Measurements from ENCODE around the gene COL4A5. TPM values are rescaled to one million over a fixed set of nuclear protein-coding genes. Genes with fewer than 3 reads are reported as not detected.

The COL4A5 gene
- polyA plus RNA-seq, 2 donors, result 8.4 to 12.4 TPM

DNA sequence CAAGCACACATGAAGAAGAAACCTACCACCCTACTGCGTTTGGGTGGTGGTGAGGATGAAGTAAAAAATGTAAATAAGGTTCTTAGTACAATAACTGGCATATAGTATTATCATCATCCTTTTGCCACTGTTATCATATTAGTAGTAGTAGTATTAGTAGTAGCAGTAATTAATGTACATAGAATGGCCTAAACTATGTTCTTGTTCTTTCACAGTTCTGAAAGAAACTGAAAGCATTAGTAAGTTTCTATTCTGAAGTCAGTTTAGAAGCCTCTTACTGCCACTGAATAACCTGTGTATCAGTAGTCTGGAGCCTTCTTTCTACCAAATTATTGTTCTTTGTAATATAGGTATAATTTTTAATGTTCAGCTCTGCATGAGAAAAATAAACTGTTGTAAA is 22.4 kb upstream of the COL4A5 start:
- Histone ChIP-seq H3K27ac (ENCODE audit: low read depth in 2 of 2, low read length in 1 of 2) (no peak overlapping the region), H3K9me3 (ENCODE audit: control insufficient read depth in 2 of 2, insufficient read depth in 1 of 2, low read depth in 1 of 2, low read length in 1 of 2) (no peaks in the 10 kb centered on the region), H3K36me3 (ENCODE audit: control insufficient read depth in 2 of 2, insufficient read depth in 2 of 2, low read length in 1 of 2) (no peaks in the 10 kb centered on the region), H3K27me3 (ENCODE audit: control insufficient read depth in 1 of 2, insufficient read depth in 2 of 2, low read length in 2 of 2) (peaks cover 0 to 2% of the 10 kb centered on the region in 2 donors), H3K4me3 (ENCODE audit: low read depth in 1 of 2, low read length in 2 of 2) (no peak overlapping the region), H3K4me1 (ENCODE audit: control insufficient read depth in 2 of 2, insufficient read depth in 2 of 2, low read length in 1 of 2) (no peaks in the 10 kb centered on the region)
- WGBS, 2 donors, result 33 to 74% methylated on average over 1 of the region's 1 CpG

DNA sequence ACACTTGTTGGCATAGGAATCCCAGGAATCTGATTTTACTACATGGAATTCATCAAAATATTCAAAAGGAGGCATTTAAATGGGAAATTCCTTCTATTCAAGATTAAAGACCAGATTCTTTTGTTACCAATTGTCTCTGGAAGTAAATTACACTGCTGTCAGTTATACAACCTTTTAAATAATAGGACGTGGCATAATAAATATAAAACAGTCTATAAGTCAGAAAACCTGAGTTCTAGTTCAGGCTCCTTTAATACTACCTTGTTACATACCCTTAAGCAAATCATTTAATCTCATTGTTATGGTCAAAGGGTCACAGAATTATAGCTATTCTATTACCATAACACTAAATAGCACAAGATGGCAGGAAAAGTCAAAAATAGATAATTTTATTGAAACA is 20.2 kb upstream of the COL4A5 start:
- Histone ChIP-seq H3K4me1 (ENCODE audit: control insufficient read depth in 2 of 2, insufficient read depth in 2 of 2, low read length in 1 of 2) (no peaks in the 10 kb centered on the region), H3K27ac (ENCODE audit: low read depth in 2 of 2, low read length in 1 of 2) (no peak overlapping the region), H3K9me3 (ENCODE audit: control insufficient read depth in 2 of 2, insufficient read depth in 1 of 2, low read depth in 1 of 2, low read length in 1 of 2) (no peaks in the 10 kb centered on the region), H3K36me3 (ENCODE audit: control insufficient read depth in 2 of 2, insufficient read depth in 2 of 2, low read length in 1 of 2) (no peaks in the 10 kb centered on the region), H3K4me3 (ENCODE audit: low read depth in 1 of 2, low read length in 2 of 2) (no peak overlapping the region), H3K27me3 (ENCODE audit: control insufficient read depth in 1 of 2, insufficient read depth in 2 of 2, low read length in 2 of 2) (peaks cover 0 to 2% of the 10 kb centered on the region in 2 donors)
- WGBS, 2 donors, result 38 to 77% methylated on average over 1 of the region's 1 CpG

DNA sequence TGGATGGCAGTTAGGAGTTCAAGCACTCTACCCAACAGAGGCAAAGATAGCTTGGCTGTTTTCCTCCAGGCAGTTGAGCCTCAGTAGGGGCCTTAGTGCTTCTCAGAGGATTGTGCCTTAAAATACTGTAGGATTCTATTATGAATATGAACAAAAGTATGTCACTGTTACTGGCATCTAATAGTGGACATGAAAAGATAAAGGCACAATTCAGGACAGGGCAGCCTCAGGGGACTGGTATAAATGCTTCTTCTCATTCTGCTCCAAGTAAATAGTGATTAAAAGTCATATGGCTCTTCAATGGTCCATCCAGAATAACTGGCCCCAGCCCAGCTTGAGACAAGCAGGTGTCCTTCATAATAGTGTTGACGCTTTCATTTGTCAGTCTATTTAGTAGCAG is 19.2 kb upstream of the COL4A5 start:
- Histone ChIP-seq H3K27me3 (ENCODE audit: control insufficient read depth in 1 of 2, insufficient read depth in 2 of 2, low read length in 2 of 2) (peaks cover 0 to 2% of the 10 kb centered on the region in 2 donors), H3K4me3 (ENCODE audit: low read depth in 1 of 2, low read length in 2 of 2) (no peak overlapping the region), H3K9me3 (ENCODE audit: control insufficient read depth in 2 of 2, insufficient read depth in 1 of 2, low read depth in 1 of 2, low read length in 1 of 2) (no peaks in the 10 kb centered on the region), H3K4me1 (ENCODE audit: control insufficient read depth in 2 of 2, insufficient read depth in 2 of 2, low read length in 1 of 2) (no peaks in the 10 kb centered on the region), H3K36me3 (ENCODE audit: control insufficient read depth in 2 of 2, insufficient read depth in 2 of 2, low read length in 1 of 2) (no peaks in the 10 kb centered on the region), H3K27ac (ENCODE audit: low read depth in 2 of 2, low read length in 1 of 2) (no peak overlapping the region)
- WGBS, 2 donors, result 85 to 88% methylated on average over 1 of the region's 1 CpG

DNA sequence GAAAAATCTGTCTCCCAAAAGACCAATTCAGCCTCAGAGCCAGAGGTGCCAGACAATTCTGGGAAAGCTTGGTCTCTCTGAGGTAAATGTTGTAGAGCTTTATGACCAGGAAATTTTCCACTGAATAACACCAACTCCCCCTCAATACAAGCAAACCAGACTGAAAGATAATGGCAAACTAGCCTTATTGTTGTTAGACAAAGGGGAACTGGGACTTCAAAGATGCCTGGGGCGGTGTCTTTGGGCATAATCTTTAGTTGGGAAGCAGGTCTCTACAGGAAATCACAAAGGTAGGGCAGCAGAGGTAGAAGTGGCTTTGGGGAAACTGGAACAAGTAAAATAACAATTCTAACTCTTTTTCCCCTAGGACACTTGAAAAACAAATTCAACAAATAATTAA is 13.4 kb upstream of the COL4A5 start:
- Histone ChIP-seq H3K4me1 (ENCODE audit: control insufficient read depth in 2 of 2, insufficient read depth in 2 of 2, low read length in 1 of 2) (no peaks in the 10 kb centered on the region), H3K27me3 (ENCODE audit: control insufficient read depth in 1 of 2, insufficient read depth in 2 of 2, low read length in 2 of 2) (no peaks in the 10 kb centered on the region), H3K36me3 (ENCODE audit: control insufficient read depth in 2 of 2, insufficient read depth in 2 of 2, low read length in 1 of 2) (no peaks in the 10 kb centered on the region), H3K27ac (ENCODE audit: low read depth in 2 of 2, low read length in 1 of 2) (no peak overlapping the region), H3K4me3 (ENCODE audit: low read depth in 1 of 2, low read length in 2 of 2) (no peak overlapping the region), H3K9me3 (ENCODE audit: control insufficient read depth in 2 of 2, insufficient read depth in 1 of 2, low read depth in 1 of 2, low read length in 1 of 2) (no peaks in the 10 kb centered on the region)
- WGBS, 2 donors, result 35 to 59% methylated on average over 1 of the region's 1 CpG

DNA sequence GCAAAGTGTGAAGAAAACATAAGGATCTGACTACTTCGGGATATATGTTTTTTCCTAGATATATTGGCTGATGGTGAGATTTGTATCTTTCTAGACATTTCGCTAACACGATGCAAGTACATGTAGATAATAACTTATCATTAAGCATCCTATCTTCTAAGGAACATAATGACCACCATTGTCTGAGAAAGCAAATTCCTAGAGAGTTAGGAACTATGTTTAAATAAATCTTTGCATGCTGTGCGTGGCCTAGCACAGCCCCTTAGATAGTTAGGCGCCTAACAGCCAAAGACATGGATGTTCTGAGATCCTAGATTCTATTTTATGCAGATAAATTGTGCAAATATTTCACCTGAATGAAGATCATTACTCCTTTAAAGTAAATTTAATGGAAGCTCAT is 4.4 kb upstream of the COL4A5 start:
- no peak overlapping the region for H3K4me3 ChIP-seq (ENCODE audit: low read depth in 1 of 2, low read length in 2 of 2)
- WGBS, 2 donors, result 73 to 86% methylated on average over 5 of the region's 5 CpGs

DNA sequence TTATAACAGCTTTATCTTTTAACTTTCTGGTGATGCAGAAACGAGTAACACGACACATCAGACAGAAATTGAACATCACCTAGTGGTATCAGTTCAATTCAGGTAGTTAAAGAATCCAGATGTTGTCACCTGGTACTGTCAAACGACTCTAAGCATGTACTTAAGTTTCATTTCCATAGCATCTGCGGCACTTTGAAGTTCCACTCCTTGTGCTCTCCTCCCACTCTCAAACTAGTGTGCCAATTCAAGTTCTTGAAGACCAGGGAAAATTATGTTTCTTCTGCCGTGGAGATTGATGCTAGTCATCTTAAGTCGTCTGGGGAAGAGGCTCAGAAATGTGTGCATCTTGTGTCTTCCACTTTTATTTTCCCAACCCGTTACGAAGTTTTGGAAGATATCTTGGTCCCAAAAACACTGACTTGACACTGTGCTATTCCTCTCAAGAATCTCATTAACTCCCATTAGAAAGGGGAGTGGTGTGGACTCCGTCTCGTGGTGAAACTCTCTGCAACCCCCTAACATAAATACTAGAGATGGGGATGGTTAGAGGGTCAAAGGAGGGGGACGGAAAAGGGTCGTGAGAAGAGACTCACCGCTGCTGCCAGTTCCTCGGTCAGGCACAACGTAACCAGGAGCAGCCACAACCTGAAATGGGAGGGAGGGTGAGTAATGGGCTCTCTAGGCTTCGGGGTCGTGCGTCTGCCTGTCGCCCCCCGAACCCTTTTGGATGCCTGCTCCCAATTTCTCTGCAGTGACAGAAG is 2.1 kb upstream of the COL4A5 start:
- Histone ChIP-seq H3K36me3 (ENCODE audit: control insufficient read depth in 2 of 2, insufficient read depth in 2 of 2, low read length in 1 of 2) (no peaks in the 10 kb centered on the region), H3K4me1 (ENCODE audit: control insufficient read depth in 2 of 2, insufficient read depth in 2 of 2, low read length in 1 of 2) (no peaks in the 10 kb centered on the region), H3K4me3 (ENCODE audit: low read depth in 1 of 2, low read length in 2 of 2) (peak overlapping the region; percentile 21 to 38), H3K9me3 (ENCODE audit: control insufficient read depth in 2 of 2, insufficient read depth in 1 of 2, low read depth in 1 of 2, low read length in 1 of 2) (no peaks in the 10 kb centered on the region), H3K27ac (ENCODE audit: low read depth in 2 of 2, low read length in 1 of 2) (peak overlapping the region in 1 of 2 donors; percentile 40), H3K27me3 (ENCODE audit: control insufficient read depth in 1 of 2, insufficient read depth in 2 of 2, low read length in 2 of 2) (peaks cover 0 to 2% of the 10 kb centered on the region in 2 donors)
- WGBS, 2 donors, result 10 to 21% methylated on average over 20 of the region's 20 CpGs

More for the DNA sequence above, 4.4 kb upstream of the COL4A5 start:
- H3K9me3 ChIP-seq (ENCODE audit: control insufficient read depth in 2 of 2, insufficient read depth in 1 of 2, low read depth in 1 of 2, low read length in 1 of 2), result no peaks in the 10 kb centered on the region
- H3K4me1 ChIP-seq (ENCODE audit: control insufficient read depth in 2 of 2, insufficient read depth in 2 of 2, low read length in 1 of 2), result no peaks in the 10 kb centered on the region
- peaks cover 0 to 2% of the 10 kb centered on the region in 2 donors for H3K27me3 ChIP-seq (ENCODE audit: control insufficient read depth in 1 of 2, insufficient read depth in 2 of 2, low read length in 2 of 2)
- H3K27ac ChIP-seq (ENCODE audit: low read depth in 2 of 2, low read length in 1 of 2), result no peak overlapping the region
- H3K36me3 ChIP-seq (ENCODE audit: control insufficient read depth in 2 of 2, insufficient read depth in 2 of 2, low read length in 1 of 2), result no peaks in the 10 kb centered on the region

DNA sequence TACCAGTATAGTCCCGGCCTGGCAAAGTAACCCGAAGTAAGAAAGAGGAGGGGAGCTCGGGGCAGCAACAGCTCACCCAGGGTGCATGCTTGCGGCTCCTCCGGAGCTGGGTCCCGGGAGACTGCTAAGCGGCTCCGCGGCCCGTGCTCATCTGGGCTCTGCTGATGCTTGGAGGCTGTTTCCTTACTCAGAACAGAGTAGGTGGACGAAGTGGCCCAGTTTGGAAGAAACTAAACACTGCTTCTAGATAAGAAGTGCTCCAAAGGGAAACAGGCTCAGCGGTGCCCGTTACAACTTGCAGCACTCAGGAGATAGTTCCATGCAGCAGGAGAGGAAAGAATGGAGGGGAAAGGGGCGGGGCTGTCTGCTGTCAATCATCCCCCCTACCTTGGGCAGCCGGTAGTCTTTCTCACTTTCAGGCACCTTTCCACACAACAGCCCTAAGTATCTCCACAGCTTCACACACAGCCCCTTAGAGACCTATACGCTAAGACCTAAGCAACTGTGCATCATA is 1.5 kb upstream of the COL4A5 start, which contains the start of gene COL4A6:
Gene COL4A6 (minus strand): TSS at position 313 of the 514 bp plus-strand sequence. CDS start 226 bp downstream, at position 87.
- no peaks in the 10 kb centered on the region for H3K9me3 ChIP-seq (ENCODE audit: control insufficient read depth in 2 of 2, insufficient read depth in 1 of 2, low read depth in 1 of 2, low read length in 1 of 2)
- peaks cover 0 to 2% of the 10 kb centered on the region in 2 donors for H3K27me3 ChIP-seq (ENCODE audit: control insufficient read depth in 1 of 2, insufficient read depth in 2 of 2, low read length in 2 of 2)
- H3K27ac ChIP-seq (ENCODE audit: low read depth in 2 of 2, low read length in 1 of 2), result peak within 1 kb of the TSS in 1 of 2 donors; percentile 40
- peak within 1 kb of the TSS; percentile 38 to 58 for H3K4me3 ChIP-seq (ENCODE audit: low read depth in 1 of 2, low read length in 2 of 2)
- H3K36me3 ChIP-seq (ENCODE audit: control insufficient read depth in 2 of 2, insufficient read depth in 2 of 2, low read length in 1 of 2), result no peaks in the 10 kb centered on the region
- H3K4me1 ChIP-seq (ENCODE audit: control insufficient read depth in 2 of 2, insufficient read depth in 2 of 2, low read length in 1 of 2), result no peaks in the 10 kb centered on the region
- 4 to 12% methylated on average over 15 to 16 of the region's 16 CpGs for WGBS, 2 donors

DNA sequence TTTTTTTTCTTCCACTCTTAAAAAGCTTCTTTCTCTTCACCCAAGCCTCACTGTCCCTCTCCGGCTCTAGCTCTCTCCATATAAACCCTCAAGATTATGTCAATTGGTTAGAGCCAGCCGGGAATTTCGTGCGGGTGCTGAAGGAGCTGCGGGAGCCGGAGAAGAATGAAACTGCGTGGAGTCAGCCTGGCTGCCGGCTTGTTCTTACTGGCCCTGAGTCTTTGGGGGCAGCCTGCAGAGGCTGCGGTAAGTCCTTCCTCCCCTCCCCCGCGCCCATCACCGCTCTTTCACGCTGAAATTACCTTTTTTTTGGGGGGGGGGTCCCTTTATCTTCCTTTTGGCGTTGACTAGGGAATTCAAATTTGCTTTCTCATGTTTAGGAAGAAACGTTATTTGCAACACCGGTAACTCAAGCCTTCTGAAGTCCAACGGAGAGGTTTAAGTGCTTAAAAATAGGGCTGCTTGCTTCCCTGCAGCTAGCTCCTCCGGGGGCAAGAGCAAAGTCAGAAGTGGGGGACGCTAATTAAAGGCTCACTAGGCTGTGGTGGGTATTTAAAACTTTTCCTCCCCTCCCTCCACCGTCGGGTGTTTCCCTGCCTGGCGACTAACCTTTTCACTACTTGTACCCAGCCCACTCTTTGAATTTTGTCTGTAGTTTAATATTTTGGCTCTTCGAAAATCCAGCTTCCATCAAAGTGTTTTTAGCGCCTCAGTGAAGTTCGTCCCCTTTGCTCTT is 491 bp downstream of the COL4A5 start:
- Histone ChIP-seq H3K9me3 (ENCODE audit: control insufficient read depth in 2 of 2, insufficient read depth in 1 of 2, low read depth in 1 of 2, low read length in 1 of 2) (no peaks in the 10 kb centered on the region), H3K27ac (ENCODE audit: low read depth in 2 of 2, low read length in 1 of 2) (peak overlapping the region in 1 of 2 donors; percentile 14)

DNA sequence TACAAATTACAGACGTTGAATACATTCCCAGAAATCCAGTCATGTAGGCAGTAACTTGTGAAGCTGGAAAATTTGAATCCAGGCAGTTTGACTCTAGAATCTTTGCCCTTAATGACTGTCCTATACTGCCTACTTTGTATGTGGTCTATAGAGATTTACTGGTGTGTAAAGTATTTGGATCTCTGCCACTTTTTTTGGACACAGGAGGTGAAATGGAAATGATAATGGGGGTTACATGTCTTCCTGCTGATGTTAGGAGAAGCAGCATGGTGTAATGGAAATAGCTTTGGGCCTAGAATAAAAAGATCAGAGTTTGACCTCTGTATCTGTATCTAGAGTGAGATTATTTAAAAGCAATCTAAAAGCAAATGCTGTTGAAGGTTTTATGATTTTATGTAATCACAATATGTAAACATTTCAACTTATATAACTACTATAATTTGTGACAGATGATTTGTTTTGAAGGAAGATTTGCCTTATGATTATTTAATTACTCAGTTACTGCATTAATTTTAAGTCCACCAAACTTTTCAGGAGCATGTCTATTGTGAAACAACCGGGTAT is 3.3 kb downstream of the COL4A5 start:
- no peaks in the 10 kb centered on the region for H3K9me3 ChIP-seq (ENCODE audit: control insufficient read depth in 2 of 2, insufficient read depth in 1 of 2, low read depth in 1 of 2, low read length in 1 of 2)
- H3K4me3 ChIP-seq (ENCODE audit: low read depth in 1 of 2, low read length in 2 of 2), result peak overlapping the region in 1 of 2 donors; percentile 2
- H3K27ac ChIP-seq (ENCODE audit: low read depth in 2 of 2, low read length in 1 of 2), result no peak overlapping the region
- no peaks in the 10 kb centered on the region for H3K4me1 ChIP-seq (ENCODE audit: control insufficient read depth in 2 of 2, insufficient read depth in 2 of 2, low read length in 1 of 2)
- H3K36me3 ChIP-seq (ENCODE audit: control insufficient read depth in 2 of 2, insufficient read depth in 2 of 2, low read length in 1 of 2), result no peaks in the 10 kb centered on the region
- H3K27me3 ChIP-seq (ENCODE audit: control insufficient read depth in 1 of 2, insufficient read depth in 2 of 2, low read length in 2 of 2), result no peaks in the 10 kb centered on the region
- WGBS, 2 donors, result 20 to 29% methylated on average over 2 of the region's 2 CpGs

More for the DNA sequence above, 491 bp downstream of the COL4A5 start:
- 1 to 16% methylated on average over 25 of the region's 25 CpGs for WGBS, 2 donors
- Histone ChIP-seq H3K4me3 (ENCODE audit: low read depth in 1 of 2, low read length in 2 of 2) (peak overlapping the region; percentile 51 to 58), H3K27me3 (ENCODE audit: control insufficient read depth in 1 of 2, insufficient read depth in 2 of 2, low read length in 2 of 2) (peaks cover 0 to 2% of the 10 kb centered on the region in 2 donors), H3K36me3 (ENCODE audit: control insufficient read depth in 2 of 2, insufficient read depth in 2 of 2, low read length in 1 of 2) (no peaks in the 10 kb centered on the region), H3K4me1 (ENCODE audit: control insufficient read depth in 2 of 2, insufficient read depth in 2 of 2, low read length in 1 of 2) (no peaks in the 10 kb centered on the region)

Measured in esophagus (tissue), 2 donors.